IMR-90 (cell line): Measurements from ENCODE around the gene CYB5A. TPM values are rescaled to one million over a fixed set of nuclear protein-coding genes. Genes with fewer than 3 reads are reported as not detected.

Experiments used
- ATAC-seq: fragments of 200-7000 bp; cut with Tn5 transposase; 2 replicates; pipeline ENCODE4 v1.9.1; 2020; ENCODE audit warnings: low read depth, mild to moderate bottlenecking, moderate library complexity
- BruUV-seq: library from RNA; stranded (reverse); fragments of 400-500 nt; replicated peaks from 2 replicates; lab custom pipeline; 2021; lab: Mats Ljungman, UMichigan
- CTCF ChIA-PET: fragments of 300-600 bp; formaldehyde crosslinking; extraction: SDS; loops from one replicate; lab custom pipeline; 2021; ENCODE audit warnings: antibody characterized with exemption; lab: Yijun Ruan, JAX
- POLR2A ChIA-PET: fragments of 300-600 bp; sonication (Branson Sonifier 250); formaldehyde crosslinking; loops from one replicate; lab custom pipeline; 2022; ENCODE audit warnings: antibody characterized with exemption; ENCODE audit not compliant: unreplicated experiment; lab: Charles Lee
- DNase-seq: peaks from one replicate; pipeline ENCODE4 v3.0.0; 2013
- H2AFZ ChIP-seq: replicated peaks from 2 replicates; pipeline ENCODE3; 2013; ENCODE audit warnings: low read length, mild to moderate bottlenecking; ENCODE audit not compliant: poor library complexity
- H2AK5ac ChIP-seq: 2 replicates; pipeline ENCODE4 v1.6.1; 2013; ENCODE audit warnings: low read depth, low read length, inconsistent platforms
- H2AK9ac ChIP-seq: replicated peaks from 2 replicates; pipeline ENCODE3; 2013; ENCODE audit warnings: mild to moderate bottlenecking, low read depth, low read length, moderate library complexity; ENCODE audit not compliant: poor library complexity
- H2BK120ac ChIP-seq: 2 replicates; pipeline ENCODE4 v1.6.1; 2013; ENCODE audit warnings: low read depth, low read length, inconsistent platforms
- H2BK15ac ChIP-seq: 3 replicates; pipeline ENCODE4 v1.6.1; 2013; ENCODE audit warnings: low read depth, low read length, inconsistent platforms
- H2BK20ac ChIP-seq: 2 replicates; pipeline ENCODE4 v1.6.1; 2013; ENCODE audit warnings: low read depth, mild to moderate bottlenecking, inconsistent platforms, low read length, moderate library complexity
- H2BK5ac ChIP-seq: 2 replicates; pipeline ENCODE4 v1.6.1; 2013; ENCODE audit warnings: mild to moderate bottlenecking, low read depth, low read length, inconsistent platforms; ENCODE audit not compliant: poor library complexity, severe bottlenecking
- H3K14ac ChIP-seq: replicated peaks from 2 replicates; pipeline ENCODE4 v1.6.1; 2013; ENCODE audit warnings: low read depth, low read length, inconsistent platforms
- H3K18ac ChIP-seq: 2 replicates; pipeline ENCODE4 v1.6.1; 2013; ENCODE audit warnings: low read depth, low read length, control low read depth
- H3K23ac ChIP-seq: 2 replicates; pipeline ENCODE4 v1.6.1; 2013; ENCODE audit warnings: low read depth, low read length, inconsistent platforms
- H3K27ac ChIP-seq: 2 replicates; pipeline ENCODE4 v1.5.1; 2013; ENCODE audit warnings: mild to moderate bottlenecking, control low read depth, low read length; ENCODE audit not compliant: insufficient read depth
- H3K27me3 ChIP-seq: 2 replicates; pipeline ENCODE4 v1.6.1; 2013; ENCODE audit warnings: low read length; ENCODE audit not compliant: control insufficient read depth, insufficient read depth
- H3K36me3 ChIP-seq: 2 replicates; pipeline ENCODE4 v1.6.1; 2013; ENCODE audit warnings: low read length, mixed read lengths; ENCODE audit not compliant: control insufficient read depth, insufficient read depth
- H3K4ac ChIP-seq: 2 replicates; pipeline ENCODE4 v1.6.1; 2013; ENCODE audit warnings: low read depth, low read length, inconsistent platforms
- H3K4me1 ChIP-seq: 2 replicates; pipeline ENCODE4 v1.6.1; 2013; ENCODE audit warnings: low read length, mixed read lengths; ENCODE audit not compliant: control insufficient read depth, insufficient read depth
- H3K4me2 ChIP-seq: 2 replicates; pipeline ENCODE4 v1.6.1; 2013; ENCODE audit warnings: low read depth, mild to moderate bottlenecking, control low read depth, low read length, moderate library complexity
- H3K4me3 ChIP-seq: 2 replicates; pipeline ENCODE4 v1.5.1; 2013; ENCODE audit warnings: low read depth, mild to moderate bottlenecking, control low read depth, low read length, moderate library complexity; ENCODE audit not compliant: insufficient read depth
- H3K56ac ChIP-seq: 2 replicates; pipeline ENCODE4 v1.6.1; 2013; ENCODE audit warnings: low read length, inconsistent platforms; ENCODE audit not compliant: insufficient read depth; ENCODE audit errors: extremely low read depth
- H3K79me1 ChIP-seq, 2 experiments: 2 replicates each; pipeline ENCODE4 v1.6.1; 2013; ENCODE audit warnings: low read length in 2 of 2, inconsistent platforms in 1 of 2, low read depth in 1 of 2
- H3K9ac ChIP-seq: 2 replicates; pipeline ENCODE4 v1.6.1; 2013; ENCODE audit warnings: low read depth, low read length, control low read depth
- H3K9me1 ChIP-seq: 2 replicates; pipeline ENCODE4 v1.6.1; 2013; ENCODE audit warnings: low read length, inconsistent platforms; ENCODE audit not compliant: insufficient read depth
- H3K9me3 ChIP-seq: 2 replicates; pipeline ENCODE4 v1.6.1; 2013; ENCODE audit warnings: low read length; ENCODE audit not compliant: control insufficient read depth, insufficient read depth
- H4K20me1 ChIP-seq: 2 replicates; pipeline ENCODE4 v1.6.1; 2013; ENCODE audit warnings: low read length, inconsistent platforms; ENCODE audit not compliant: insufficient read depth
- H4K5ac ChIP-seq: 2 replicates; pipeline ENCODE4 v1.6.1; 2013; ENCODE audit warnings: mild to moderate bottlenecking, low read depth, low read length, control low read depth
- H4K8ac ChIP-seq, 2 experiments: 2 replicates each; pipeline ENCODE4 v1.6.1; 2013; ENCODE audit warnings: low read depth in 2 of 2, low read length in 2 of 2, control low read depth in 1 of 2, inconsistent platforms in 1 of 2
- H4K91ac ChIP-seq: 2 replicates; pipeline ENCODE4 v1.6.1; 2013; ENCODE audit warnings: low read depth, low read length, inconsistent platforms; ENCODE audit not compliant: insufficient read depth
- BHLHE40 ChIP-seq: fragments of 150-350 bp; IDR thresholded peaks from 2 replicates; pipeline ENCODE4 v1.6.1; 2016; ENCODE audit warnings: mild to moderate bottlenecking, low read depth, low read length
- CEBPB ChIP-seq: IDR thresholded peaks from 2 replicates; pipeline ENCODE4 v1.6.1; 2012; ENCODE audit warnings: low read depth, low read length, improper control_type of control experiment
- CHD1 ChIP-seq: IDR thresholded peaks from 2 replicates; pipeline ENCODE4 v1.6.1; 2012; ENCODE audit warnings: low read depth, low read length, improper control_type of control experiment
- FOS ChIP-seq: fragments of 150-350 bp; IDR thresholded peaks from 2 replicates; pipeline ENCODE4 v1.6.1; 2016; ENCODE audit warnings: low read depth, low read length
- MAFK ChIP-seq: IDR thresholded peaks from 2 replicates; pipeline ENCODE4 v1.6.1; 2012; ENCODE audit warnings: low read depth, low read length, improper control_type of control experiment
- MAZ ChIP-seq: IDR thresholded peaks from 2 replicates; pipeline ENCODE4 v1.6.1; 2012; ENCODE audit warnings: low read depth, mild to moderate bottlenecking, low read length, improper control_type of control experiment, moderate library complexity, borderline replicate concordance
- MXI1 ChIP-seq: IDR thresholded peaks from 2 replicates; pipeline ENCODE4 v1.6.1; 2012; ENCODE audit warnings: low read depth, mild to moderate bottlenecking, low read length, moderate library complexity, borderline replicate concordance
- NFE2L2 ChIP-seq: fragments of 150-350 bp; IDR thresholded peaks from 2 replicates; pipeline ENCODE4 v1.6.1; 2016; ENCODE audit warnings: low read depth, mild to moderate bottlenecking, low read length
- POLR2A ChIP-seq: IDR thresholded peaks from 2 replicates; pipeline ENCODE4 v1.6.1; 2012; ENCODE audit warnings: mild to moderate bottlenecking, low read depth, low read length
- RAD21 ChIP-seq: IDR thresholded peaks from 2 replicates; pipeline ENCODE4 v1.6.1; 2012; ENCODE audit warnings: low read length, improper control_type of control experiment
- RCOR1 ChIP-seq: IDR thresholded peaks from 2 replicates; pipeline ENCODE4 v1.6.1; 2012; ENCODE audit warnings: mild to moderate bottlenecking, low read length, improper control_type of control experiment; ENCODE audit not compliant: insufficient replicate concordance
- RFX5 ChIP-seq: IDR thresholded peaks from 2 replicates; pipeline ENCODE4 v1.8.0; 2012; ENCODE audit warnings: low read depth, mild to moderate bottlenecking, low read length, moderate library complexity
- SMC3 ChIP-seq: fragments of 150-350 bp; IDR thresholded peaks from 2 replicates; pipeline ENCODE4 v1.6.1; 2016; ENCODE audit warnings: low read depth, mild to moderate bottlenecking, antibody characterized with exemption, low read length, moderate library complexity
- WGBS, 2 experiments: methylation state at CpG; one replicate each; pipeline versions ENCODE4 v1.1.5 to v1.1.7; 2013; ENCODE audit warnings: missing lambda C conversion rate in 2 of 2; ENCODE audit not compliant: insufficient read length in 1 of 2; ENCODE audit errors: extremely low coverage in 2 of 2; 5-methylcytosine and 5-hydroxymethylcytosine counted together
- dilution Hi-C: fragments of 300-500 bp; cut with HindIII; formaldehyde crosslinking; loops from one replicate; pipeline ENCODE4 v1.14.3; 2018; ENCODE audit warnings: low sequenced_read_pairs; ENCODE audit not compliant: unreplicated experiment
- in situ Hi-C: fragments of 300-500 bp; cut with MboI; formaldehyde crosslinking; loops from 3 replicates; pipeline ENCODE4 v1.14.3; 2019; ENCODE audit warnings: low sequenced_read_pairs, inconsistent platforms, mixed read lengths
- intact Hi-C: fragments of 100-400 bp; cut with micrococcal nuclease; formaldehyde crosslinking; loops from 2 replicates; pipeline ENCODE4 v1.10.0; 2022
- polyA plus RNA-seq, 3 experiments: library from polyadenylated mRNA; depleted of rRNA; stranded (reverse); fragments of >200 nt; gene quantifications; 2 replicates each; pipeline ENCODE4 v1.2.3, GENCODE V29; 2012; ENCODE audit warnings: low replicate concordance in 1 of 3
- total RNA-seq: library from RNA; depleted of rRNA; stranded (reverse); fragments of >200 nt; gene quantifications from 2 replicates; pipeline ENCODE4 v1.2.3, GENCODE V29; 2012
- TF ChIP-seq, protein P1 (sequence below): conservative IDR thresholded peaks from 2 replicates; pipeline ENCODE4 v1.5.1; 2012; ENCODE audit warnings: mild to moderate bottlenecking, low read depth, low read length, improper control_type of control experiment
- TF ChIP-seq, protein P2 (sequence below): fragments of 150-350 bp; IDR thresholded peaks from 2 replicates; pipeline ENCODE4 v1.6.1; 2016; ENCODE audit warnings: low read depth, mild to moderate bottlenecking, low read length, moderate library complexity, borderline replicate concordance
- TF ChIP-seq, protein P3 (sequence below): fragments of 150-350 bp; IDR thresholded peaks from 2 replicates; pipeline ENCODE4 v1.6.1; 2017; ENCODE audit warnings: mild to moderate bottlenecking, antibody characterized with exemption, low read length, low read depth

Gene CYB5A
- total and polyA plus RNA-seq, 2 of the 4 experiments (the other 2 are of a cell fraction), result 13.4 to 47.9 TPM

DNA sequence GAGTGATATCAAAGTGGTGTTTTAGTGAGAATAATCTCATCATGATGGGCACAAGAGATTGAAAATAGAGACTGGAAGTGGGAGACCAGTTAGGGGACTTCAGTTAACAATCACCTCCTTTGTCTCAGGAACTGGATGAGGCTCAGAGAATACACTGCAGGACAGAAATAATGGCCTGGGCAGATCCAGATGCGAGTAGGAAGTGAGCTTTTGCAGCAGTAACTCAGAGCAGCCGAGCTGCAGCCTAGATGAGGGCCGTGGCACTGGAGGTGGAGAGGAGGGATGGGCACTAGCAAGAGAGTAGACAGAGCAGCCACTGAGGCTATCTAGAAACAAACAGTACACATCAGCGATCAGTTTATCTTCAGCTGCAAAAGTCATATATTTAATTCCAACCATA is 48.6 kb downstream of the CYB5A start:
- ChIA-PET POLR2A (no interaction called here), CTCF (no interaction called here)
- dilution Hi-C loops (no loop called here), in situ Hi-C loops (no loop called here), intact Hi-C loops (no loop called here)
- no peak overlapping the region for H2AFZ ChIP-seq
- H4K91ac ChIP-seq, result no peak overlapping the region
- no peak overlapping the region for H3K9ac ChIP-seq
- H3K9me3 ChIP-seq, result no peaks in the 10 kb centered on the region
- peaks cover 15% of the 10 kb centered on the region for H3K27me3 ChIP-seq
- H4K8ac ChIP-seq, result no peak overlapping the region
- H3K9me1 ChIP-seq, result no peaks in the 10 kb centered on the region
- H3K4me2 ChIP-seq, result no peak overlapping the region
- no peak overlapping the region for H4K5ac ChIP-seq
- BruUV-seq, result no TSS peak
- no peak overlapping the region for H2BK5ac ChIP-seq
- H3K79me1 ChIP-seq, result no peaks in the 10 kb centered on the region
- no peak overlapping the region for H2BK15ac ChIP-seq
- no peak overlapping the region for H3K4ac ChIP-seq
- H3K14ac ChIP-seq, result no peak overlapping the region
- H2BK120ac ChIP-seq, result no peak overlapping the region
- H4K20me1 ChIP-seq, result no peaks in the 10 kb centered on the region
- H2AK9ac ChIP-seq, result no peak overlapping the region
- H3K4me1 ChIP-seq, result no peaks in the 10 kb centered on the region
- no peaks in the 10 kb centered on the region for H3K36me3 ChIP-seq
- H3K56ac ChIP-seq, result no peak overlapping the region
- DNase-seq (no peak), ATAC-seq (no peak)
- H3K18ac ChIP-seq, result no peak overlapping the region
- no peak overlapping the region for H2BK20ac ChIP-seq
- TF ChIP-seq SMC3, result no peak
- no peak for TF ChIP-seq MAZ
- no peak for TF ChIP-seq MAFK
- TF ChIP-seq MXI1, result no peak
- TF ChIP-seq BHLHE40, result no peak
- TF ChIP-seq FOS, result no peak
- TF ChIP-seq RCOR1, result no peak
- TF ChIP-seq, protein P1, sequence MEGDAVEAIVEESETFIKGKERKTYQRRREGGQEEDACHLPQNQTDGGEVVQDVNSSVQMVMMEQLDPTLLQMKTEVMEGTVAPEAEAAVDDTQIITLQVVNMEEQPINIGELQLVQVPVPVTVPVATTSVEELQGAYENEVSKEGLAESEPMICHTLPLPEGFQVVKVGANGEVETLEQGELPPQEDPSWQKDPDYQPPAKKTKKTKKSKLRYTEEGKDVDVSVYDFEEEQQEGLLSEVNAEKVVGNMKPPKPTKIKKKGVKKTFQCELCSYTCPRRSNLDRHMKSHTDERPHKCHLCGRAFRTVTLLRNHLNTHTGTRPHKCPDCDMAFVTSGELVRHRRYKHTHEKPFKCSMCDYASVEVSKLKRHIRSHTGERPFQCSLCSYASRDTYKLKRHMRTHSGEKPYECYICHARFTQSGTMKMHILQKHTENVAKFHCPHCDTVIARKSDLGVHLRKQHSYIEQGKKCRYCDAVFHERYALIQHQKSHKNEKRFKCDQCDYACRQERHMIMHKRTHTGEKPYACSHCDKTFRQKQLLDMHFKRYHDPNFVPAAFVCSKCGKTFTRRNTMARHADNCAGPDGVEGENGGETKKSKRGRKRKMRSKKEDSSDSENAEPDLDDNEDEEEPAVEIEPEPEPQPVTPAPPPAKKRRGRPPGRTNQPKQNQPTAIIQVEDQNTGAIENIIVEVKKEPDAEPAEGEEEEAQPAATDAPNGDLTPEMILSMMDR, result no peak
- TF ChIP-seq, protein P2, sequence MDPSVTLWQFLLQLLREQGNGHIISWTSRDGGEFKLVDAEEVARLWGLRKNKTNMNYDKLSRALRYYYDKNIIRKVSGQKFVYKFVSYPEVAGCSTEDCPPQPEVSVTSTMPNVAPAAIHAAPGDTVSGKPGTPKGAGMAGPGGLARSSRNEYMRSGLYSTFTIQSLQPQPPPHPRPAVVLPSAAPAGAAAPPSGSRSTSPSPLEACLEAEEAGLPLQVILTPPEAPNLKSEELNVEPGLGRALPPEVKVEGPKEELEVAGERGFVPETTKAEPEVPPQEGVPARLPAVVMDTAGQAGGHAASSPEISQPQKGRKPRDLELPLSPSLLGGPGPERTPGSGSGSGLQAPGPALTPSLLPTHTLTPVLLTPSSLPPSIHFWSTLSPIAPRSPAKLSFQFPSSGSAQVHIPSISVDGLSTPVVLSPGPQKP, result no peak
- no peak for TF ChIP-seq RFX5
- TF ChIP-seq NFE2L2, result no peak
- TF ChIP-seq POLR2A, result no peak
- no peak for TF ChIP-seq CEBPB
- TF ChIP-seq, protein P3, sequence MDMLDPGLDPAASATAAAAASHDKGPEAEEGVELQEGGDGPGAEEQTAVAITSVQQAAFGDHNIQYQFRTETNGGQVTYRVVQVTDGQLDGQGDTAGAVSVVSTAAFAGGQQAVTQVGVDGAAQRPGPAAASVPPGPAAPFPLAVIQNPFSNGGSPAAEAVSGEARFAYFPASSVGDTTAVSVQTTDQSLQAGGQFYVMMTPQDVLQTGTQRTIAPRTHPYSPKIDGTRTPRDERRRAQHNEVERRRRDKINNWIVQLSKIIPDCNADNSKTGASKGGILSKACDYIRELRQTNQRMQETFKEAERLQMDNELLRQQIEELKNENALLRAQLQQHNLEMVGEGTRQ, result no peak
- no peak for TF ChIP-seq RAD21
- no peak for TF ChIP-seq CHD1
- H2AK5ac ChIP-seq, result no peak overlapping the region
- no peak overlapping the region for H3K4me3 ChIP-seq
- no CpG with 5 or more reads among the region's 4 CpGs for WGBS, 2 experiments
- no peak overlapping the region for H3K23ac ChIP-seq
- no peak overlapping the region for H3K27ac ChIP-seq
